SK-N-MC (cell line): ENCODE measurements around the gene GEN1.

ENCODE experiments used
- EZH2 ChIP-seq: fragments of 200-600 bp; sonication (generic); IDR thresholded peaks from one replicate; pipeline ENCODE4 v1.6.1; 2017; ENCODE audit warnings: antibody characterized with exemption
- POLR2AphosphoS5 ChIP-seq: IDR thresholded peaks from 2 replicates; pipeline ENCODE4 v1.6.1; 2012; ENCODE audit warnings: mild to moderate bottlenecking, low read depth, low read length, borderline replicate concordance

- TF ChIP-seq POLR2AphosphoS5 (no peak), EZH2 (no peak)
Measured at GRCh38 chr2:17795309-17795708, 41.4 kb downstream of the GEN1 start.
